ENCODE measurements around the gene APOL6.

- TF ChIP-seq SPI1 (IDR thresholded peaks at IDR 0.05; ENCODE audit: borderline replicate concordance, insufficient read depth, low read depth, low read length) (no peak), ZNF24 (IDR thresholded peaks at IDR 0.05) (no peak), ZBTB4 (CRISPR knock-in tag; IDR thresholded peaks at IDR 0.05) (no peak), CTCF (IDR thresholded peaks at IDR 0.05 in 2 of 3, conservative IDR thresholded peaks at IDR 0.05 in 1 of 3; ENCODE audit: control insufficient read depth in 2 of 3, extremely low read depth in 1 of 3, insufficient read depth in 1 of 3, low read depth in 3 of 3, low read length in 3 of 3) (no peak), SIN3A (IDR thresholded peaks at IDR 0.05; ENCODE audit: low read depth, low read length) (no peak), CUX1 (IDR thresholded peaks at IDR 0.05; ENCODE audit: insufficient replicate concordance, low read depth, low read length) (no peak), NFYB (IDR thresholded peaks at IDR 0.05; ENCODE audit: insufficient read depth, low read depth, low read length) (no peak), USF2 (IDR thresholded peaks at IDR 0.05; ENCODE audit: borderline replicate concordance, low read depth, low read length) (no peak), TCF12 (IDR thresholded peaks at IDR 0.05; ENCODE audit: low read depth, low read length) (no peak), EZH2 (IDR thresholded peaks at IDR 0.05; ENCODE audit: borderline replicate concordance, control insufficient read depth, low read depth, low read length) (no peak)
Measured at GRCh38 chr22:35630891-35631290, 17.4 kb upstream of the APOL6 start.
